CD4-positive, alpha-beta T cell treated with Interleukin-17A for 4 hours (primary cell): Measurements from ENCODE around the gene EEF1G.
"Not testable (repeated sequence)": the region's sequence is repeated elsewhere in the genome, so short reads cannot be mapped to it uniquely, and the experiment has no call there.

Experiments used
- DNase-seq: peaks from one replicate; pipeline ENCODE4 v3.0.0-alpha.2; 2020; ENCODE audit warnings: mixed read lengths

The EEF1G gene

GRCh38 chr11:62602141-62603071 lies 28.7 kb upstream of the EEF1G start:
- DNase-seq = peak; percentile 66

- DNase-seq = peak; percentile 99
These were observed 27.9 kb upstream of the EEF1G start, which contains the start of gene MTA2 for GRCh38 chr11:62601372-62602140. MTA2 (minus strand) TSS chr11:62601865; CDS start chr11:62601450, 415 bp downstream.

GRCh38 chr11:62601122-62601371 lies 27.4 kb upstream of the EEF1G start:
- DNase-seq = peak; percentile 61

GRCh38 chr11:62600367-62601121 lies 26.9 kb upstream of the EEF1G start:
- no peak for DNase-seq

GRCh38 chr11:62599901-62600300 lies 26.2 kb upstream of the EEF1G start:
- DNase-seq = no peak

GRCh38 chr11:62599069-62599696 lies 25.5 kb upstream of the EEF1G start:
- peak; percentile 97 for DNase-seq

GRCh38 chr11:62595124-62595523 lies 21.4 kb upstream of the EEF1G start:
- DNase-seq = no peak

GRCh38 chr11:62593434-62594044 lies 19.8 kb upstream of the EEF1G start:
- DNase-seq = peak; percentile 87

- DNase-seq = no peak
These were observed 19.3 kb upstream of the EEF1G start for GRCh38 chr11:62592989-62593421.

GRCh38 chr11:62592146-62592815 lies 18.6 kb upstream of the EEF1G start:
- DNase-seq = no peak

- DNase-seq = peak; percentile 95
These were observed 17.9 kb upstream of the EEF1G start, which contains the start of gene TUT1 for GRCh38 chr11:62591448-62592145. TUT1 (minus strand) TSS chr11:62591523; CDS start chr11:62591485, 38 bp downstream.

GRCh38 chr11:62588966-62589637 lies 15.4 kb upstream of the EEF1G start:
- DNase-seq = no peak

GRCh38 chr11:62585356-62585755 lies 11.7 kb upstream of the EEF1G start:
- not testable (repeated sequence) for DNase-seq

- DNase-seq = not testable (repeated sequence)
These were observed 8.0 kb upstream of the EEF1G start for GRCh38 chr11:62581735-62582134.

- DNase-seq = no peak
These were observed 7.4 kb upstream of the EEF1G start for GRCh38 chr11:62580959-62581715.

GRCh38 chr11:62579252-62579651 lies 5.6 kb upstream of the EEF1G start:
- DNase-seq = no peak

- no peak for DNase-seq
These were observed 4.8 kb upstream of the EEF1G start for GRCh38 chr11:62578541-62578940.

GRCh38 chr11:62577046-62577714 lies 3.5 kb upstream of the EEF1G start:
- no peak for DNase-seq

GRCh38 chr11:62575837-62576236 lies 2.1 kb upstream of the EEF1G start:
- DNase-seq = no peak
